NCI-H128 (cell line): ENCODE data around the gene ARRDC3.

Source experiments
- DNase-seq: peaks from one replicate; lab custom pipeline; 2025; ENCODE audit not compliant: unreplicated experiment; lab: John Stamatoyannopoulos, UW

The ARRDC3 gene

DNA sequence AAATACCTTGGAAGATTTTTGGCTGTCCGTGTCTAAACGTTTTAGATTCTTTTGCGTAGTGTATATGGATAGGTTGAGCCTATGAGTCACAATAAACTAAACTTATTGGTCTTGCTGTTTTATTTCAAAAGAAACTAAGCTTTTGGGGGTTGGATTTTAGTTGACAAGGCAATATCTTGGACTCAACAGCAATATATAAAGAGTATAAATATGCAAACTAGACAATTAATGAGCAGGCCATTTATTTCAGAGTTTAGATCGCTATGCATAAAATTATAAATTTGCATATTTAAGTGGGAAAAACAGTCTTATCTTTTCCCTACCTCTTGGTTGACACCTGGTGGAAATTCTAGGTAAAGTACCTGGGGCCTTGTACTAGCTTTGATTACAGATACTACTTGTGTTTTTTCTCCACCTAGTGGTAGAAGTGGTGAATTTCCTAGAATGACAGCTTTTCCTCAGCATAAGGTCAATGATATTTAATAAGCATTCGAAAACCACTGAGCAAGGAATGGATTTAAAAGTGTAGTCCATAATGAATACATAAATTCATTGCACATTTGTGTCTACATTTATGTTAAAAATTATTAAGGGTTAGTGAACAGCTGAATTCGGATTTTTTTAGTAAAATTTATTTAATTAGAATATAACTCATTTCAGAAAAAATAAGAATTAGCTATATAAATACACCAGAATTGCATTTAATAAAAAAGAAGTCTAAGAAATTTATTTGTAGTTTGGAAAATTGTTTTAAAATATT lies 1.7 kb upstream of the ARRDC3 start:
- DNase-seq = peak; percentile 67

- no peak for DNase-seq
These were observed 811 bp upstream of the ARRDC3 start for GRCh38 chr5:91383956-91384300.

- no peak for DNase-seq
These were observed 539 bp downstream of the ARRDC3 start for GRCh38 chr5:91382530-91383026.

DNA sequence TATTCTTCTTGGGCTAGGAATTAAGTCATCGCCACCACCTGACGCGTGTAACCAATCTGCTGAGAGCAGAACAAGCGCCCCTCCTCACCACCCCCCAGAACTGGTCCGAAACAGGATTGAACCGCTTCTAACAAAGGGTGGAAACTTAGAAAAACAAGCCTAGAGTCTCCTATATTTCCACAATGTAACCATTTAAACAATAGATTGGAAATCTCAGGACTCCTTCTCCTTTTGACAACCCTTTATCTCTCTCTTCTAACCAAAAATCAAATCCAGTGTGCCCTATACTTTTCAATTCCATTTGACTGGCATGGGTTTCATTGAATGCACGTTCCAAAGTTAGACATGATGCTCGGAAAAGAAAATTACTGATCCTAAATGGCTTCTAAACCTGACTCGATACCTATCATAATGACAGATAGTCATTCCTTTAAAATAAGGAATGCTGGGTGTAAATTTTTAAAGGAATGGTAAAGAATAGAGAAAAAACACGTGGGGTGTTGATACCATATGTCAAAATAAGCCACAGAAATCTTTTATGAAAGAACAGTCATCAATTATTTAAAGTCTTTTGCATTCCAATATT lies 1.2 kb downstream of the ARRDC3 start:
- no peak for DNase-seq

- no peak for DNase-seq
These were observed 1.8 kb downstream of the ARRDC3 start for GRCh38 chr5:91381239-91381773.

- DNase-seq = peak; percentile 78
These were observed 2.5 kb downstream of the ARRDC3 start for GRCh38 chr5:91380491-91381238.

GRCh38 chr5:91379914-91380490 lies 3.1 kb downstream of the ARRDC3 start:
- peak; percentile 78 for DNase-seq

DNA sequence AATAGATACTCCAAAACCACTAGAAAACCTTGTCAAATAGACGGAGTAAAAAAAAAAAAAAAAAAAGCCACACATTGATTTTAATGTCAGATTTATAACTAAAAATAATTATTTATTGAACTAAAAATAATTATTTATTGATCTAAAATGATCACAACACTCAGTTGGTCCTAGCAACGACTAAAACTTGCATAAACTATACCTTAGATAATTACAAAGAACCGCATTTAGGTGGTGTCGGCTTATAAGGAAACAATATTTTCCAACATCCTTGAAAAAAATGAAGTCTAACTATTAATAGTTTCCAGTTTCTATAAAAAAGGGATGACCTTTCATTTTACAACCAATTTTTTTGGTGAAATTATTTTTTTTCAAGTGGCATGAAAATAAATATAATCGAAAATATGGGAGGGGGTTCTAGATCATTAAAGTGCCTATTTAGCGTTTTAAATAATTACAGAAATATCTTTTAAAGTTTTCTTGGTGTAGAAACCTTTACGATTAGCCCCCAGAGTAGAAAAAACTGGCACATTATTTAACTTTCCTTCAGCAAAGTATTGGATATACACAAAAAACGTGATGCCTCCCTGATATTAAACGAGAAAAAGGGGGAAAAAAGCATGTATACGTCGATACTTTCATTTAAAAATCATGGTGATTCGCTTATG lies 3.7 kb downstream of the ARRDC3 start:
- DNase-seq = no peak

- DNase-seq = no peak
These were observed 4.3 kb downstream of the ARRDC3 start for GRCh38 chr5:91378752-91379211.

DNA sequence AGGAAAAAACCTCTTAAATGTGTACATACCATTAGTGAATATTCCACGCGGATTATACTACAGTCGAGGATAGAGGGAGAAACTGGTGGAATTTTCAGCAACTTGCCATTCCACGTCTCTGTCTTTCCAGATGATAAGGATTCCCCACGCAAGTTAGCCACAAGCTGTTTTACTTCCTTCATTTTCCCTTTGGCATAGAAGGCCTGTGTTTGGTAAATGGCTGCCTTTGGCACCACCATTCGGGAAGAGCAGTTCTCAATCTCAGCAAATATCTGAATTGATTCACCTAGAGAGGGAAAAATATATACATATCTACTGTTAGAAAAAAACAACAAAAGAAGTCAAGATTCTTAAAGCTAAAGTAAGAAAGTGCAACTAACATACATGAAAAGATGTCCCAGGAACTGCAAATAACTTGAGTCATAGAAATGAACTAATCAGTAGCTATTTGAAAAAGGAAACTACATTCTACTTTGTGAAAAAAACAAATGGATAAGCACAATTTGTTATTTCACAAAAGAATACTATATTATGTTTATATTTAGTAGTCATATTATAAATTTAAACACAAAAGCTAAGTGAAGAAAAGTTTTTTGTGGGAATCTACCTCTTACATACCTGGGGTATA lies 8.1 kb downstream of the ARRDC3 start:
- DNase-seq = no peak

GRCh38 chr5:91373600-91373999 lies 9.5 kb downstream of the ARRDC3 start:
- no peak for DNase-seq

- DNase-seq = no peak
These were observed 10.1 kb downstream of the ARRDC3 start for GRCh38 chr5:91373006-91373405.

DNA sequence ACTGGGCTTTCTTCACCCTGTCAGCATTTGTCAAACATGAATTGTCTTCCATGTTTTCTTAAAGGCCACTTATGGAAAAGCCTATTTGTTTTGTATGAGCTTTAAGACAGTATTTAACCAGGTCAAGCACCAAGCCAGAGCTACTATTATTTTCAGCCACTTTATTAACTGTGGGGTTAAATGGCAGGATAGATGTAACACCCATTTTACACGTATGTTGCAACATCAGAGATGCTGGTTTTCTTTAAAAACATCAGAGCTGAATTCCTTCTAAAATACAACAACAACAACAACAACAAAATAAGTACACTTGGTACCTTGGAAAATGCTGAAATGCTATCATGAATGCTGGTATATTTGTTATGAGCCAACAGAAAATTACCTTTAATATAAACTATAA lies 13.6 kb downstream of the ARRDC3 start:
- DNase-seq = no peak

DNA sequence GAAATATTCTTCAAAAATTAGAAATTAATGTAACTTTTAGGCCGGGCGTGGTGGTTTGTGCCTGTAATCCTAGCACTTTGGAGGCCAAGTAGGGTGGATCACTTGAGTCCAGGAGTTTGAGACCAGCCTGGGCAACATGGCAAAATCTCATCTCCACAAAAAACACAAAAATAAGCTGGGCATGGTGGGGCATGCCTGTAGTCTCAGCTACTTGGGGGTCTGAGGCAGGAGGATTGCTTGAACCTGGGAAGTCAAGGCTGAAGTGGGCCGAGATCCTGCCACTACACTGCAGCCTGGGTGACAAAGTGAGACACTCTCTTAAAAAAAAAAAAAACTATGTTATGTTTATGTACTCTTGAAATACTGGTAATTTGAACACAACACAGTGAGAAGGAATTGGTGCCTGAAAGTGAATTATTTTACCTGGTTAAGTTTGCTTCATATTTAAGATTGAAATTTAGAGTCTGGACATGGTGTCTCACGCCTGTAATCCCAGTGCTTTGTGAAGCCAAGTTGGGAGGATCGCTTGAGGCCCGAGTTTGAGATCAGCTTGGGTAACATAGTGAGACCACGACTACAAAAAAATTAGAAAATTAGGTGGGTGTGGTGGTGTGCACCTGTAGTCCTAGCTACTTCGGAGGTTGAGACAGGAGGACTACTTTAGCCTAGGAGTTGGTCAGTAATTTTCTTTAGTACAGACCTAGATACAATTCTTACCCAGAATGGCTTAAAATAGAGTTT lies 15.0 kb downstream of the ARRDC3 start:
- no peak for DNase-seq

DNA sequence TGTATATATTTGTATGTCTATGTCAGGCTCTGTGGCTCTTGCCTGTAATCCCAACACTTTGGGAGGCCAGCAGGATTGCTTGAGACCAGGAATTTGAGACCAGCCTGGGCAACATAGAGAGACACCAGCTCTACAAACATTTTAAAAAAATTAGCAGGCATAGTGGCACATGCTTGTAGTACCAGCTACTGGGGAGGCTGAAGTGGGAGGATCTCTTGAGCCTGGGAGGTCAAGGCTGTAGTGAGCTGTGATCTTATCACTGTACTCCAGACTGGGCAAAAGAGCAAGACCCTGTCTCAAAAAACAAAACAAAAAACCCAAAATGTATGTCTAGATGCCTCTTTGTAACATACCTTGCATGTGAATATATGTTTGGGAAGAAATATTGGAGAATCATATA lies 15.8 kb downstream of the ARRDC3 start:
- no peak for DNase-seq

GRCh38 chr5:91366551-91366950 lies 16.6 kb downstream of the ARRDC3 start:
- DNase-seq = no peak

- no peak for DNase-seq
These were observed 17.6 kb downstream of the ARRDC3 start for GRCh38 chr5:91365498-91365897.

DNA sequence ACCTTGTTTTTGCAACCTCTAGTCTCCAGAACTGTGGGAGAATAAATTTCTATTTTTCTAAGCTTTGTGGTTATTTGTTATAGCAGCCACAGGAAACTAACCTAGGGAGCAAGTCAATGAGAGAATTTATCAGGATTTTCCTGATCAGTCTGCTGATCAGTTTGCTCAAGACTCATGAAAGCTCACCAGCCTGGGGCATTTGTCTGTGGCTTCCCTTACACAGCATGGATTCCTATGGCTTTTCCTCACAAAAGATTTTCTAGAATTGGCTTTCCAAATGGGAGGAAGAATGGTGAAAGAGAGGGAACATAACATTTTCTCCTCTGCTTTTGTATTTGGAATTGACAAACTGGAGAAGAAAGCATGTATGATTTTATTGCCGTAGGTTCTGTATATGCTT lies 20.2 kb downstream of the ARRDC3 start:
- no peak for DNase-seq

DNA sequence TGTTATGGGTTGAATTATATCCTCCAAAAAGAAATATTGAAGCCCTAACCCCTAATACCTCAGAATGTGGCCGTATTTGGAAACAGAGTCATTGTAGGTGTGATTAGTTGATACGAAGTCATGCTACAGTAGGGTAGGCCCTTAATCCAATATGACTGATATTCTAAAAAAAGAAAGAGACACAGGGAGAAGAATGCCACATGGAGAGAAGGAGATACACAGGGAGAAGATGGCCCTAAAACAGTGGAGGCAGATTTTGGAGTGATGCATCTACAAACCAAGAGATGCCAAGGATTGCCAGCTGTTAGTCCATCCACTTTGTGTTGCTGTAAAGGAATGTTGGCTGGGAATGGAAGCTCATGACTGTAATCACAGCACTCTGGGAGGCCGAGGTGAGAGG lies 21.3 kb downstream of the ARRDC3 start:
- no peak for DNase-seq
